SU-DHL-6 (cell line): Measurements from ENCODE around the gene FAM163B.

Experiments
- H2AFZ ChIP-seq: fragments of 200-600 bp; sonication (generic); 2 replicates; pipeline ENCODE4 v1.6.1; 2014; ENCODE audit warnings: low read depth, mild to moderate bottlenecking, moderate library complexity, mixed read lengths, antibody characterized with exemption, low read length; ENCODE audit not compliant: severe bottlenecking
- H3F3A ChIP-seq: fragments of 200-600 bp; shearing (Covaris generic); 2 replicates; pipeline ENCODE4 v1.6.0; 2016; ENCODE audit warnings: antibody characterized with exemption, mild to moderate bottlenecking; ENCODE audit not compliant: insufficient read depth
- H3K27ac ChIP-seq: fragments of 200-600 bp; sonication (generic); 2 replicates; pipeline ENCODE4 v1.5.1; 2016; ENCODE audit warnings: low read depth, mild to moderate bottlenecking, low read length, moderate library complexity, mixed read lengths
- H3K27me3 ChIP-seq: fragments of 200-600 bp; sonication (generic), shearing (Covaris generic); 2 replicates; pipeline ENCODE4 v1.6.0; 2014; ENCODE audit warnings: mild to moderate bottlenecking, low read length
- H3K36me3 ChIP-seq: fragments of 200-600 bp; sonication (generic); 2 replicates; pipeline ENCODE4 v1.6.1; 2014; ENCODE audit warnings: mild to moderate bottlenecking, low read length, mixed read lengths
- H3K4me2 ChIP-seq: fragments of 300-600, 200-600 bp; shearing (Covaris generic), sonication (generic); 2 replicates; pipeline ENCODE4 v1.6.0; 2014; ENCODE audit warnings: low read length, low read depth, mild to moderate bottlenecking; ENCODE audit not compliant: poor library complexity, severe bottlenecking
- H3K4me3 ChIP-seq: fragments of 200-600 bp; sonication (generic); 2 replicates; pipeline ENCODE4 v1.5.1; 2014; ENCODE audit warnings: antibody characterized with exemption, low read length, mild to moderate bottlenecking, mixed read lengths; ENCODE audit not compliant: insufficient read depth, poor library complexity, severe bottlenecking
- H3K79me2 ChIP-seq: fragments of 200-600 bp; sonication (generic); 2 replicates; pipeline ENCODE4 v1.6.1; 2014; ENCODE audit warnings: mild to moderate bottlenecking, low read length, moderate library complexity; ENCODE audit not compliant: insufficient read depth
- H3K9ac ChIP-seq: fragments of 200-600 bp; sonication (generic); 2 replicates; pipeline ENCODE4 v1.7.0; 2014; ENCODE audit warnings: mild to moderate bottlenecking, low read length
- H3K9me2 ChIP-seq: fragments of 200-600 bp; sonication (generic); replicated peaks from 2 replicates; pipeline ENCODE4 v1.6.1; 2014; ENCODE audit warnings: low read length; ENCODE audit not compliant: insufficient read depth
- H3K9me3 ChIP-seq: fragments of 200-600 bp; sonication (generic); 2 replicates; pipeline ENCODE4 v1.6.1; 2014; ENCODE audit warnings: low read length, mixed read lengths; ENCODE audit not compliant: insufficient read depth
- H4K20me1 ChIP-seq: fragments of 200-600 bp; sonication (generic); 2 replicates; pipeline ENCODE4 v1.6.1; 2014; ENCODE audit warnings: low read depth, mild to moderate bottlenecking, antibody characterized with exemption, low read length, moderate library complexity, mixed read lengths
- CTCF ChIP-seq: fragments of 200-600 bp; sonication (generic); IDR thresholded peaks from one replicate; pipeline ENCODE4 v1.5.1; 2017; ENCODE audit warnings: antibody characterized with exemption, mild to moderate bottlenecking, low read length, moderate library complexity; ENCODE audit not compliant: insufficient read depth, poor library complexity, severe bottlenecking
- EZH2phosphoT487 ChIP-seq: fragments of 200-600 bp; sonication (generic), shearing (Covaris generic); conservative IDR thresholded peaks from 2 replicates; pipeline ENCODE4 v1.6.1; 2018; ENCODE audit warnings: mild to moderate bottlenecking, antibody characterized with exemption, low read length, moderate library complexity, mixed read lengths

The FAM163B gene

GRCh38 chr9:133637451-133638055 lies 28.4 kb upstream of the FAM163B start:
- H3K27ac ChIP-seq: no peak overlapping the region

GRCh38 chr9:133636902-133637301 lies 27.7 kb upstream of the FAM163B start:
- no peak for TF ChIP-seq CTCF
- TF ChIP-seq EZH2phosphoT487: no peak
- no peak overlapping the region for H3K4me3 ChIP-seq
- H4K20me1 ChIP-seq: no peaks in the 10 kb centered on the region
- H3K9me3 ChIP-seq: no peaks in the 10 kb centered on the region
- H3K36me3 ChIP-seq: no peaks in the 10 kb centered on the region
- H3K9ac ChIP-seq: no peak overlapping the region
- H3K79me2 ChIP-seq: no peaks in the 10 kb centered on the region
- H3F3A ChIP-seq: no peaks in the 10 kb centered on the region
- H3K27me3 ChIP-seq: no peaks in the 10 kb centered on the region
- no peak overlapping the region for H3K27ac ChIP-seq
- no peaks in the 10 kb centered on the region for H3K9me2 ChIP-seq
- no peak overlapping the region for H2AFZ ChIP-seq
- H3K4me2 ChIP-seq: no peak overlapping the region

More at GRCh38 chr9:133637451-133638055, 28.4 kb upstream of the FAM163B start:
- Histone ChIP-seq H3K4me2 (no peak overlapping the region), H3K27me3 (no peaks in the 10 kb centered on the region), H2AFZ (no peak overlapping the region), H3K4me3 (no peak overlapping the region), H3K9me2 (no peaks in the 10 kb centered on the region), H4K20me1 (no peaks in the 10 kb centered on the region), H3K36me3 (no peaks in the 10 kb centered on the region), H3K79me2 (no peaks in the 10 kb centered on the region), H3K9ac (no peak overlapping the region), H3K9me3 (no peaks in the 10 kb centered on the region), H3F3A (no peaks in the 10 kb centered on the region)
- no peak for TF ChIP-seq EZH2phosphoT487
- no peak for TF ChIP-seq CTCF

GRCh38 chr9:133635533-133636531 lies 26.6 kb upstream of the FAM163B start, which contains the start of gene DBH:
TSS of gene DBH (plus strand) at chr9:133636363. CDS start at chr9:133636372, 9 bp downstream.
- Histone ChIP-seq H3F3A (no peaks in the 10 kb centered on the region), H3K27me3 (no peaks in the 10 kb centered on the region), H3K79me2 (no peaks in the 10 kb centered on the region), H3K9me2 (no peaks in the 10 kb centered on the region), H3K27ac (no peak within 1 kb of the TSS), H3K4me2 (no peak within 1 kb of the TSS), H2AFZ (no peak within 1 kb of the TSS), H3K36me3 (no peaks in the 10 kb centered on the region), H3K4me3 (no peak within 1 kb of the TSS), H3K9ac (no peak within 1 kb of the TSS), H3K9me3 (no peaks in the 10 kb centered on the region), H4K20me1 (no peaks in the 10 kb centered on the region)
- no peak for TF ChIP-seq CTCF
- TF ChIP-seq EZH2phosphoT487: no peak
